GM19455 (cell line): ENCODE results near the gene TTC32.
A peak's percentile ranks its signal among the peaks of the same experiment; 100 is the strongest.

Experiments
- ATAC-seq: cut with Tn5 transposase; IDR thresholded peaks from one replicate; pipeline ENCODE4 v1.9.1; 2021; ENCODE audit not compliant: unreplicated experiment

Gene TTC32

DNA sequence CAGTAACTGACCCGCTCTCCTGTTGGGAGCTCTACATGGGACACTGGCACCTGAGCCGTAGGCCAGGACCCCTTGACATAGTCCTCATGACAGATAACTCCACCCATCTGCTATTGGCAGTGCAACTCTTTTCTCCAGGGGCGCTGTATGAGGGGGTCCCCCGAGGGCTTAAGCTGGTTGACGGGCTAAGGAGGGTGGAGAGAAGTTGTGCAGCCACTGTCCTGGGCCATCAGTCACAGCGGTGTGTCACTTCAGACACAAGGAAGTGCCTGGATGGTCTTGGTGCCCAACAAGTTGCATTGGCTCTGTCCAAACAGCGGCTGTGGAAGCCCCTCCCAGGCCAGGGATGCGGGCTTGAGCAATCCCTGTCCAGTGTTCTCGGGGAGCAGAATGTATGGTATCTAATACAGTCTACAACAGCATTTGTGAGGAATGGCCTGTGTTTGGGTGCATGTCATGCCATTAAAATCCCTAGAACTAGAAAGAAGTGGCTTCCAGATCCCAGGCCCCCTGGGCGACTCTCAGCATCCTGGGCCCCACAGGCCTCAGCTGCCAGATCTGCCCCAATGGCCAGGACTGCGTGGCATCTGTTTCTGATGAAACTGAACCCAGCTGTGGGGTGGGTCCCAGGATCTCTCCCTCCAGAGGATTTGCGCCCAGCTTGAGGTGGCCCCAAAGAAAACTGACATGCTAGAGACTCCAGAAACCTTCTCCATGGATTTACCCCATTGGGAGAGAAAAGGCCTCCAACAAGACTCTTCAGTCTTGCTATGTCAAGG is 23.3 kb downstream of the TTC32 start:
- no peak for ATAC-seq

DNA sequence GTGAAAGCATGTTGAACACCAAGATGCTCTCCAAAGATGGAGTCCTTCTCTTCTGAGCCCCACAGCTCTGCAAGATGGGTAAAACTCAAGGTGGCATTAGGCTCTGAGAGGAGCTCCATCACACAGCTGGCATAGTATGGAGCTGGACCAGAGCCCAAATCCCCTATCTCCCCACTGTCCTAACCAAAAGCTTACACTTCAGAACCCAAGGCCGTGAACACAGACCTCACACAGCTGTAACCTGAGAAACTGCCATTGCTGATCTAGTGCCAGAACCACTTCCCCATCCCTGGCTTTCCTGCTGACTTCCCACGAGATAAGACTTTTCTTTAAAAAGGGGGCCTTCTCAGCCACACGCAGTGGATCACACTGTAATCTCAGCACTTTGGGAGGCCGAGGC is 25.0 kb downstream of the TTC32 start:
- no peak for ATAC-seq

DNA sequence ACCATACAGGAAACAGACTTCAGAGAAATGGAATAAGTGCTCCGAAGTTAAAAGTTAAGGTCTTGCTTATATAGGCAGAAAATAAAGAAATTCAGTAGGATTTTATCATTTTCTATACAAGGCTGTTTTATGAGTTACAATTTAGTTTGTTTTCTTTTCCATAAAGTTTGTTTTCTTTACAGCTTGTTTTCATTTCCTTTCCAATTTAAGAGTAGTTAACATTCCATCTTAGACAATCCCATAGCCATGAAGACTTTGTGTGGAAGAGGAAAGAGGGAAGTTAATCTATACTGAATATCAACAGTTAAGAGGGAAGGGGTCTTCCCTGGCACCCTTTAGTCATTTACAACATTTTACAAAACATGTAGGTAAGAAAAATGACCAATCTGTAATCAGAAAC is 26.5 kb downstream of the TTC32 start:
- ATAC-seq, result no peak

DNA sequence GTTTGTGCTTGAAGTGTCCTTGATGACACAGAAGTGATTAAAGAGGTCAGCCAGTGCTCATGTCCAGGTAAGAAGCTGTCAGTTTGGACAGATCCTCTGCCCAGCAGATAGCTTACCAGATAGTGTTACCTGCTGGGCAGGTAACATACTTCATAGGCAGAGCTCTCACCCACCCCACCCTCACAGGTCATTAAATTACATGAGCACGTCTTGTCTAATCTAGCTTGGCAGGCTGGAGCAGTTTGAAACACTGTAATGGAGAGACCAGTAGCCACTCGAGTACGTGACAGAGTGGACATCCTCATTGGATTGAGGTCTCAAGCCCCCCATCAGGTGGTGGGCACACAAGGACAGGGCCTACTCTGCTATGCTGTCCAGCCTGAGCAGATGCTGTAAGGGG is 27.1 kb downstream of the TTC32 start:
- ATAC-seq, result no peak

GRCh38 chr2:19873014-19873413 is 28.8 kb downstream of the TTC32 start:
- ATAC-seq, result no peak

DNA sequence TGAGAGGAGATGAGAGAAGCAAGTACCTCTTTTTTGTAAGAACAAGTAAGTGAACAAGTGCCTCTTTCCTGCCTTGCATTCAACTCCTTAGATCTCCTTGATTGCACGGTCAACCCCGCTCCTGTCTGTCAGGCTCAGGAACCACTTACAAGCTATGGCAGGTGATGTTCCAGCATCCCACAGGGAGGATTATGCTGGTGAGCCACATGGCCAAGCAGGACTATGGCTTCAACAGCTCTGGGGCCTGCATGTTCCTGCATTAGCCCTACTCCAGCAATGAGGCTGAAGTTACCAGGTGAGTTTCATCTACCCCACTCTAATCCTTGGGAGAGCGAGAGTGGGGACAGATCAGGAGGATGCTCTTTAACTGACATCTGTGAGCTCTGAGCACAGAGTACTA is 29.5 kb downstream of the TTC32 start:
- ATAC-seq, result no peak

GRCh38 chr2:19871836-19872235 is 29.9 kb downstream of the TTC32 start:
- ATAC-seq, result no peak

DNA sequence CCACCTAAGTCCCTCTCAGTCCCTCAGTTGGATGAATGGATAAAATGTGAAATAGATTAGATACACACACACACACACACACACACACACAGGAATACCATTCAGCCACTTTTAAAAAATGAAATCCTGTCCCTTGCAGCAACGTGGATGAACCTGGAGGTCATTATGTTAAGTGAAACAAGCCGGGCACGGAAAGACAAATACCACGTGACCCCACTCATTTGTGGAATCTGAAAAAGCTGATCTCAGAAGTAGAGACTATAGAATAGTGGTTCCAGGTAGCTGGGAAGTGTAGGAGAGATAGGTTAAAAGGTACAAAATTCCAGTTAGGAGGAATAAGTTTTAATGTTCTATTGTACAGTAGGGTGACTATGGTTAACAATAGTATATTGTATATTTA is 31.0 kb downstream of the TTC32 start:
- no peak for ATAC-seq

DNA sequence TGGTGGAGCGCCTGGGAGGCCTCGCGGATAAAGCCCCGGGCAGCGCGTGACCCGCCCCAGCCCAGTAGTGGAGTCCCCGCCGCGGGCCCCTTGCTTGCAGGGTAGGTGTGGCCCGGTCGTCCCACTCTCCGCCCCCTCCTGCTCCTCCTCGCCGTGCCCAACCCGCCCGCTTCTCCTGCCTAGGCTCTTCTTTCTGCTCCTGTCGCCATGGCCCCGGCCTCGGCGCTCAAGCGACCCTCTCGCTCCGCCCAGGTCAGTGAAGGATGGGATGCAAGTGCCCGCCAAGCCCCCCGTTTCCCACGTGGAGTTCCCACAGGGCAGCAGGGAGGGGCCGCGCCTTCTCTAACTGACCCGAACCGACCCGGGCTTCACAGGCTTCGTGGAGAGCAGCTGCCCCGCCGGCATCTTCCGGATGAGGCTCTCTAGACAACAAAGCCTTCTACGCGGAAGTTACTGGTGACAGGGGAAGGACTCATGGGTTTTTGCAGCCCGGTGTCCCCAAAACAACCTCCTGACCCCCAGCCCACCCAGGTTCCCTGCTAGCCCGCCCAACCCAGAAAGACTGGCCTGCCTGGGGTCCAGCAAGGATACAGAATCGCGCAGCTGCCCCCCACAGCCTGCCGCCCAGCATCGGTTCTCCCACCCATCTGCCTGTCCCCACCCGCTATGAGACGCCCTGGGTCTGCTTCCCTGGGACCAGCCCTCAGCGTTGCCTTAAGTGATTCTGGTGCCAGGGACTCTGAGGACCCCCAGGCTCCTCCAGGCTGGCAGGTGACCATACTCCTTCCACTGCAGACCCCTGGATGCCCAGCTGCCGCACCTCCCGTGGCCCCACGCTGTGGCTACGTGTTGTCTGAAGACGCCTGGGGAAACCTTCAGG is 32.8 kb downstream of the TTC32 start:
- ATAC-seq, result peak; percentile 90

- ATAC-seq, result peak; percentile 1
These were observed 33.6 kb downstream of the TTC32 start for GRCh38 chr2:19868224-19868623.

DNA sequence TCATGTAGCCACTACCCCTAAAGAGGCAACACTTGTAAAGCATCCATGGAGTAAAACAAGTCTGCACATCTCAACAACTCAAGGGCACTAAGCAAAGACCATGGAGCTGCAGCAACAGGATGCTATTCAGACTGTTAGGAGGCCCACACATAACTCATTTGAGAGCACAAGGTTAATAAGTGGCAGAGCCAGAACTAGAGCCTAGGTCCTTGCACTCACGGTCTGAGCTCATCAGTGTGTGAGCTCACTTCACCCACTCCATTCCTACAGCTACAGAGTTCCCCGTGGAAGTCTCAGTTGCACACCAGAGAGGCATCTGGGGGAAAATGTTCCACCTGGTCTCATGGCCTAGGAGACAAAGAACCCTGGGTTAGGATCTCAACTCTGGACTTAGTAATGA is 35.0 kb downstream of the TTC32 start:
- ATAC-seq, result no peak

DNA sequence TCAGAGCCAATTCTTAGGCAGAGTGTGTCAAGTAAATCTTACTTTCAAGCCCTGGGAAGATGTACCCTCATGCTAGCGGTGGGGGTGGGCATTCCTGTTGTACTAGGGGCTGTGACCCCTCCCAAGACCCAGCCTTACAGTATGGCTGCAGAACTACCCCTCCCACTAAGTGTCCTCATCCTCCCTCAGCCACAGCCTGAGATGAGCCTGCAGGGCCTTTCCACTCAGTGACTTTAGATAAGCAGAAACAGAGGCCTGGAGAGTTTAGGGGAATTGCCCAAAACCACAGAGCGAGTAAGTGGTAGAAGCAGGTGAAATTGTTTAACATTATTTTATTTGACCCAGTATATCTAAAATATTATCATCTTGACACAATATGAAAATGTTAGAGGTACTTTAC is 36.6 kb downstream of the TTC32 start:
- no peak for ATAC-seq

- no peak for ATAC-seq
These were observed 37.4 kb downstream of the TTC32 start for GRCh38 chr2:19864381-19864780.

GRCh38 chr2:19863303-19864041 is 38.3 kb downstream of the TTC32 start:
- ATAC-seq, result peak; percentile 78

- ATAC-seq, result no peak
These were observed 40.0 kb downstream of the TTC32 start for GRCh38 chr2:19861813-19862212.

GRCh38 chr2:19860022-19860421 is 41.8 kb downstream of the TTC32 start:
- no peak for ATAC-seq

GRCh38 chr2:19859565-19859964 is 42.2 kb downstream of the TTC32 start:
- no peak for ATAC-seq

GRCh38 chr2:19857806-19858205 is 44.0 kb downstream of the TTC32 start:
- no peak for ATAC-seq

DNA sequence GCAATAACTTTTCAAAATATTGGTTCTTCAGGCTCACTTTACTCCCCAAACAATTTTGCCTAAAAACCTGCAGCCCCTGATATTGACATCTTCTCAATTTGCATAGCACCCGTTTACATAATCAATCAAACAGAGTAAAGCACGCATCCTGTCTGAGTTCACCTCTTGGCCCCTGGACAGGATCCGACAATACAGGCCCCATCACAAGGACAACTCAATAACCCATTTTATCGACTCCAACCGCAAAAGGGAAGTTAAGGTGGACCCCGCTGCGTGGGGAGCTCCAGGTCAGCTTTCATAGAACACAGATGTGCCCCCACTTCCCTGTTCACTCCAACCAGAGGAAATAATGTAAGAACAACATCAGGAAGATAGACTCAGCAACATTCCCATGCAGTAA is 44.7 kb downstream of the TTC32 start:
- ATAC-seq, result no peak

DNA sequence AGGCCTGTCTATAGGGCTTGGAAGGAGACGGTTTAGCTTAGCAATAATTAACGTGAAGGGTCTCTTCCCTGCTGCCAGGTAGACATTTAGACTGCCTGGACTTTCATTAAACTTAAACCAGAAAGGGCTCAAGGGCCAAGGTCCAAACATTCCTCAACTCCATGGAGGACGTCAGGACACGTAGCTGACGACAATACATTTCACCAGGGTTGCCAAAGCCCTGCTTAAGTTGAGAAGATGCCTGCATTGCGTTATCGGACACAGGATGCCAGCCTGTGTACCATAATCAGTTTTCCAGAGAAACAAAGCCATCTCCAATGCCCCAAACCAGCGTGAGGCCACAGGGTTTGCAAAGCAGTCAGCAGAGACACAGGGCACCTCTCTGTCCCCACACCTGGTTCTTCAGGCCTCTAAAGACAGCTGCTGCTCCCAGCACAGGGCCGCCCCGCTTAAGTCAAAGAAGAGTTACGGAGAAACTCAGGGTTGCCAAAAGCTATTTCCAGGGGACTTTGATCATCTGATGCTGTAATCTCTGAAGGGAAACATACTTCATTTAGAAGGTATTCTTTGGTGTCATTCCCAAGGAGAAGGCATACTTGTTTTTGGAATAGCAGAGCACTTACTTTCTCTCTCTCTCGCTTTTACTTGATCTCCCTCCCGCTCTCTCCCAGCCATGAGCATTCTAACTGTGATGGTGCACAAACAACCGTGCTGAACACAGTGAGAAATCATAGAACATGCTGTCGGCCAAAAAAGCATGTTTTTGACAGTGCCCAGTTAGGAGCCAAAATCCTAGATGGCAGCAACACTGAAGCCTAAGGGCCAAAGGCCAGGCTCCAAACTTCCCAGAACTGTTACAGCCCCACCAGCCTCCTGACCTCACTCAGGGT is 46.0 kb downstream of the TTC32 start:
- no peak for ATAC-seq
